HG03039 (cell line): ENCODE results near the gene APBB3.
A peak's percentile ranks its signal among the peaks of the same experiment; 100 is the strongest.
"Not testable (repeated sequence)": the region's sequence is repeated elsewhere in the genome, so short reads cannot be mapped to it uniquely, and the experiment has no call there.

Source experiments
- ATAC-seq: cut with Tn5 transposase; IDR thresholded peaks from one replicate; pipeline ENCODE4 v1.9.1; 2021; ENCODE audit warnings: mild to moderate bottlenecking, moderate library complexity; ENCODE audit not compliant: unreplicated experiment

Gene APBB3

GRCh38 chr5:140564196-140565023 lies at the start of gene APBB3, which contains the start of gene SLC35A4:
TSS of gene APBB3 (minus strand) at chr5:140564598. CDS start at chr5:140564245, 353 bp downstream.
TSS of gene SLC35A4 (plus strand) at chr5:140564828. CDS start at chr5:140567170, 2,342 bp downstream.
- peak; percentile 83 for ATAC-seq

DNA sequence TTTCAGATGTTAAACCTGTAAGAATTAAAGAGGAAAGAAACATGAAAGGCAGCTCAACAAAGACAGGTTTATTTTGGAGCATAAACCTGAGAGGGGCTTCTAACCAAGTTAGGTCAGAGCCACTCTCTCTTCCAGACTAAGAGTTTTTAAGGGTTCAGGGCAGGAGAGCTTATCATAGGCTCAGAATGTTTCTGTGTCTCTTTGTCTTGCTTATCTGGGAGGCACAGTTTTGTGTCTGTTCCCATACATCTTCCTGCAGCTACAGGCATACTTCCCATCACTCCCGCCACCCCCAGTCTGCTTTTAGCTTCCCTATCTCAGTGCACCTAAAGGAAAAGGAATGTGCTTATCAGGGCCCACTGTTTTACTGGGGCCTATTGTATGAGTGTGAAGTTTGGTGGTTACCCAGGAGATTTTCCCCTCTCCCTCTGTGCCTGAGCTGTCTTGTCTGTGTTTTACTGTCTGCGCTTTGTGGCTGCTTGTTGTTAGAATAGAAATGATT lies 46.7 kb upstream of the APBB3 start:
- no peak for ATAC-seq

DNA sequence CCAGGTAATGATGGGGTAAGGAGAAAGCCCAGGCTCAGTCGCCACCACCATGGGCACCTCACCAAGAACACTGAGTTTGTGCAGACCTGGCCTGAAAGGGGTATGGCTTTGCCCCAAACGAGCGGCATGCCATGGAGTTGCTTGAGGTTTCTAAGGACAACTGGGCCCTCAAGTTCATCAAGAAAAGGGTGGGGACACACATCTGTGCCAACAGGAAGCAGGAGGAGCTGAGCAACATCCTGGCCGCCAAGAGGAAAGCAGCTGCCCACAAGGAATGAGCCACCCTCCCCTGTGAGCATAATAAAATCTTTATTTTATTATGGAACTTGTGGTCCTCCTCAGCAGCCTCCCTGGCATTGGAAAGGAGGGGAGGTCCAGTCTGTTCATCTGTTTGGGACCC lies 44.7 kb upstream of the APBB3 start:
- ATAC-seq, result no peak

- no peak for ATAC-seq
These were observed 44.3 kb upstream of the APBB3 start for GRCh38 chr5:140608722-140609121.

DNA sequence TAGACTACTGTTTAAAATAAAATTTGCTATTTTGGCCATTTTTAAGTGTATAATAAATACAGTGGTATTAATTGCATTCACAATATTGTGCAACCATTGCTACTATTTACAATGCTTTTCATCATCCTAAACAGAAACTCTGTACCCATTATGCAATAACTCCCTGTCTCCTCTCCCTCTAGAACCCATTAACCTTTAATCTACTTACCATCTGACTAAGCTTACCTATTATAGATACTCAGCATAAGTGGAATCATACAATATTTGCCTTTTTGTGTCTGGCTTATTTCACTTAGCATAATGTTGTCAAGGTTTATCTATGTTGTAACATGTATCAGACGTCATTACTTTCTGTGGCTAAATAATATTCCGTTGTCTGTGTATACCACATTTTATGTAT lies 42.6 kb upstream of the APBB3 start:
- ATAC-seq, result no peak

- ATAC-seq, result no peak
These were observed 41.5 kb upstream of the APBB3 start for GRCh38 chr5:140605879-140606278.

DNA sequence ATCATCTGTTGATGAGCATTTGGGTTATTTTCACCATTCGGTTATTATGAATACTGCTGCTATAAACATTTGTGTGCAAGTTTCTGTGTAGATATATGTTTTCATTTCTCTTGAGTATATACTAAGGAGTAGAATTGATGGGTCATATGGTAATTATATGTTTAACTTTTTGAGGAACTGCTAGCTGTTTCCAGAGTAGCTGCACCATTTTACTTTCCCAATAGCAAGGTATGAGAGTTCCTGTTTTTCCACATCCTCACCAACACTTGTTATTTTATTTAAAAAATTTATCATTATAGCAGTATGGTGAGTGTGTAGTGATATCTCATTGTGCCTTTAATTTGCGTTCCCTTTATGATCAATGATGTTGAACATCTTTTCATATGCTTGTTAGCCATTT lies 39.3 kb upstream of the APBB3 start:
- no peak for ATAC-seq

- ATAC-seq, result not testable (repeated sequence)
These were observed 39.0 kb upstream of the APBB3 start for GRCh38 chr5:140603446-140603698.

GRCh38 chr5:140602147-140602546 lies 37.7 kb upstream of the APBB3 start:
- ATAC-seq, result no peak

GRCh38 chr5:140600096-140600495 lies 35.7 kb upstream of the APBB3 start:
- no peak for ATAC-seq

- no peak for ATAC-seq
These were observed 34.4 kb upstream of the APBB3 start for GRCh38 chr5:140598836-140599235.

DNA sequence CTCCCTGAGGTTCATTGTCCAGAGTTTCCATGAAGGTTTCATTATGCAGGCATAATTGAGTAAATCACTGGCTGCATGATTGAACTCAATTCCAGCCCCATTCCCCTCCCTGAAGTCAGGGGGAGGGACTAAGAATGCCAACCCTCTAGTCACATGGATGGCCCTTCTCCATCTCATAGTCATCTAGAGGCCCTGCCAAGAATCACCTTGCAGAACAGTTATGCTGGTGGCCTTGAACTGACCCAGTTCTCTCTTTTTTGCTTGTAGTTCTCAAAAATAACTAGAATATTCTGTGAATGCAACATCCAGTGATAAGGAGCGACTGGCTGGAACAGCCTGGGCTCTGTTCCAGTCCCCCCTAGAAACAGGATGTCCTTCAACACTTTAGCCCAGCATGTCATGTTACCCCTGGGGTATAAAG lies 31.9 kb upstream of the APBB3 start:
- ATAC-seq, result no peak

GRCh38 chr5:140595538-140596300 lies 31.3 kb upstream of the APBB3 start:
- no peak for ATAC-seq

DNA sequence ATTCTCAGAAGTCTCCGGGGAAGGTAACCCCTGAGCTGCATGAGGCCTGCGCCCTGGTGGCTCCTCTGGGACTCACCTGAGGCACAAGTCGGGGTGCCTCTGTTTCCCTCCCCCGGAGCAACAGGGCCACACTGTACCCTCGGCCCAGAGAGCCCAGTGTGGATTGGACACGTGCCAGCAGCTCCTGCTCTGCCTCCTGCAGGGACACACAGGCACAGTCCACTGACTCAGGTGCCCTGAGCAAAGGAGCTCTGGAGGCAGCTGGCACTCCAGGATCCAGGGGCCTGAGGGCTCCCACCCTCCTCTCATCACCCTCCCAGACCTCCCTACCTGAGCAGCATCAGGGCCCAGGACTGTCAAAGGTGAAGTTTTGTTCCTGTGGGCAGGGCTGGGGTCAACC lies 29.8 kb upstream of the APBB3 start:
- ATAC-seq, result no peak

DNA sequence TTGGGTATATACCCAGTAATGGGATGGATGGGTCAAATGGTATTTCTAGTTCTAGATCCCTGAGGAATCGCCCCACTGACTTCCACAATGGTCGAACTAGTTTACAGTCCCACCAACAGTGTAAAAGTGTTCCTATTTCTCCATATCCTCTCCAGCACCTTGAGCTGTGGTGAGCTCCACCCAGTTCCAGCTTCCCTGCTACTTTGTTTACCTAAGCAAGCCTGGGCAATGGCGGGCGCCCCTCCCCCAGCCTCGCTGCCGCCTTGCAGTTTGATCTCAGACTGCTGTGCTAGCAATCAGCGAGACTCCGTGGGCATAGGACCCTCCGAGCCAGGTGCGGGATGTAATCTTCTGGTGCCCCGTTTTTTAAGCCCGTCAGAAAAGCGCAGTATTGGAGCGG lies 28.7 kb upstream of the APBB3 start:
- not testable (repeated sequence) for ATAC-seq

DNA sequence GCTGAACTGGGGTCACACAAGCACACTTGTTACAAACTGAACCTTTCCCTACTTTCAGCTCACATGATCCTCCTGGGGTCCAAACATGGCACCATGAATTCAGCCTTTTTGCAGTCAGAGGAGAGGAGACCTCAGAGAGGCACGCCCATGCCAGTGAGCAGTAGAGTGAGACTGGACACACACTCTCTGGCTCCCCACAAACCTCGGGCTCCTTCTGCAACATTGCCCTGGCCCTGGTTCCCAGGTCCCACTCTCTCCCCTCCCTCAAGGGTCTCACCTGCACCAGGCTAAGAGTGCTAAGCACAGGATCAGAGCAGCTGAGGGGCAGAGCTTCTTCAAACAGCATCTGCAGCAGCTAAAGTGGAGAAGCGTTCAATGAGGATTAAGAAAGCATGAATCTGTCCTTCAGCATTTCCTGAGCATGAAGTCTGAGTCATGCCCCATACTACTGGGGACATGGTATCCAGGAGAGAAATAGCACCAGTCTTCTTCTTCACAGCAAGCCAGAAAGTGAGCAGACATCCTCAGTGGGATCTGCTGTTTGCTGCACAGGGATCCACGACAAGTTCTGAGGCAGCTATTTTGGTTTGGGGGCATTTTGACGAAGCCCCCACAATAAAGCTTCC lies 27.5 kb upstream of the APBB3 start:
- no peak for ATAC-seq

DNA sequence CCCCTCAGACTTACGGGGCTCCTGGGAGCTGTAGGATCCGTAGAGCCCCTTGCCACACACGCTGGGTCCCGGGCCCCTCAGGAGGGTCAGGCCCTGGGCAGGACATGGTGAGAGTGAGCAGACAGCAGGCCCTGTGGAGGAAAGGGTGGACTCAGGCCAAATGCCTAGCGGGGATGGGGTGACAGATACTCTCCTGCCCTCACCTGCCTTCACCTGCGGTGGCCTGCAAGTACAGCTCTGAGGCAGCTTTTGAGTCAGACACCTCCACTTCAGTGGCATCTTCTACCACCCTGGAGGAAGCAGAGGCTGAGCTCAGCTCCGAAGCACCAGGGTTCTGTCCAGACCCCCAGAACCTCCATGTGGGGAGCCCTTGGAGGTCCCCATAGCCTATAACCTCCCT lies 26.5 kb upstream of the APBB3 start:
- ATAC-seq, result no peak

GRCh38 chr5:140588311-140589070 lies 24.1 kb upstream of the APBB3 start:
- no peak for ATAC-seq

GRCh38 chr5:140587495-140587894 lies 23.1 kb upstream of the APBB3 start:
- no peak for ATAC-seq

GRCh38 chr5:140579188-140579747 lies 14.9 kb upstream of the APBB3 start:
- not testable (repeated sequence) for ATAC-seq

DNA sequence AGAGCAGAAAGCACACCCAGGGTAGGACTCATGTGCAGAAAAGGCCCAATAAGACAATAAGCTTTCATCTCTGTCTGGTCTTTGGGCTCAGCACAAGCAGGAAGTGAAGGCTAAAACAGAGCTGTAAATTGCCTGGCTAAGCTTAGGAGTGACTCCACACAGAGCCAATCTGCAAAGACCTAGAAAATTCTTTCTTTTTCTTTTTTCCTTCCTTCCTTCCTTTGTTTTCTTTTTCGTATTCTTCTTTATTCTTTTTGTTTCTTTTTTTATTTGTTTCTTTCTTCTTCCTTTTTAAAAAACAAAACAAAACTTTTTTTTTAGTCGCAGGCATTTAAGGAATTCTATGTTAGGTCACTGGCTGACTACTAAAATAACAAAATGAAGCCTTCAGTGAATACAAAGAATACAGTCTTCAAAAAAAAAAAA lies 12.4 kb upstream of the APBB3 start:
- ATAC-seq, result no peak
